Smooth muscle cell (in vitro differentiated cells): Measurements from ENCODE around the gene NPC1L1. TPM values are rescaled to one million over a fixed set of nuclear protein-coding genes. Genes with fewer than 3 reads are reported as not detected.

Experiments used
- DNase-seq: peaks from one replicate; lab custom pipeline; 2025; ENCODE audit not compliant: unreplicated experiment; lab: John Stamatoyannopoulos, UW
- H2AFZ ChIP-seq: fragments of 200-600 bp; sonication (generic); 2 replicates; pipeline ENCODE4 v1.6.0; 2016; ENCODE audit warnings: antibody characterized with exemption, low read depth, mild to moderate bottlenecking
- H3F3A ChIP-seq: fragments of 200-600 bp; sonication (generic); 2 replicates; pipeline ENCODE4 v1.6.0; 2017; ENCODE audit warnings: antibody characterized with exemption, low read depth
- H3K27ac ChIP-seq: fragments of 200-600 bp; sonication (generic); 2 replicates; pipeline ENCODE4 v1.5.1; 2016; ENCODE audit warnings: low read depth, mild to moderate bottlenecking
- H3K27me3 ChIP-seq: fragments of 200-600 bp; sonication (generic); 2 replicates; pipeline ENCODE4 v1.6.1; 2016; ENCODE audit warnings: low read depth, mild to moderate bottlenecking
- H3K36me3 ChIP-seq: fragments of 200-600 bp; sonication (generic); 2 replicates; pipeline ENCODE4 v1.5.1; 2016; ENCODE audit warnings: low read depth
- H3K4me1 ChIP-seq: fragments of 200-600 bp; sonication (generic); 2 replicates; pipeline ENCODE4 v1.5.1; 2016; ENCODE audit warnings: low read depth
- H3K4me2 ChIP-seq: fragments of 200-600 bp; sonication (generic); 2 replicates; pipeline ENCODE4 v1.6.0; 2016; ENCODE audit warnings: mild to moderate bottlenecking
- H3K4me3 ChIP-seq: fragments of 200-600 bp; sonication (generic); 2 replicates; pipeline ENCODE4 v1.5.1; 2016; ENCODE audit warnings: mild to moderate bottlenecking
- H3K79me2 ChIP-seq: fragments of 200-600 bp; sonication (generic); 2 replicates; pipeline ENCODE4 v1.6.0; 2016; ENCODE audit warnings: low read depth, mild to moderate bottlenecking
- H3K9ac ChIP-seq: fragments of 200-600 bp; sonication (generic); 2 replicates; pipeline ENCODE4 v1.6.0; 2016; ENCODE audit warnings: low read depth
- H3K9me3 ChIP-seq: fragments of 200-600 bp; sonication (generic); replicated peaks from 2 replicates; pipeline ENCODE4 v1.5.1; 2016; ENCODE audit warnings: low read depth
- H4K20me1 ChIP-seq: fragments of 200-600 bp; sonication (generic); 2 replicates; pipeline ENCODE4 v1.6.0; 2016; ENCODE audit warnings: low read depth
- CTCF ChIP-seq: fragments of 200-600 bp; sonication (generic); IDR thresholded peaks from 2 replicates; pipeline ENCODE4 v1.5.1; 2017; ENCODE audit warnings: borderline replicate concordance, mild to moderate bottlenecking, antibody characterized with exemption; ENCODE audit not compliant: insufficient read depth, poor library complexity, severe bottlenecking
- WGBS: methylation state at CpG from one replicate; pipeline ENCODE4 v1.1.7; 2016; ENCODE audit warnings: low lambda C conversion rate; 5-methylcytosine and 5-hydroxymethylcytosine counted together
- polyA plus RNA-seq: library from polyadenylated mRNA; unstranded; fragments of >200 nt; fragmentation: Nextera tagmentation; extraction: Ambion mirVana; gene quantifications from 2 replicates; pipeline ENCODE4 v1.2.1, GENCODE V29; 2016
- total RNA-seq: library from RNA; depleted of rRNA; stranded (reverse); fragments of >200 nt; gene quantifications from 2 replicates; pipeline ENCODE4 v1.2.3, GENCODE V29; 2014

Gene NPC1L1
- total and polyA plus RNA-seq, 2 experiments from 2014 or later = 0.04 to 0.25 TPM

GRCh38 chr7:44533301-44534055 lies 7.7 kb downstream of the NPC1L1 start:
- Histone ChIP-seq H3K27me3 (no peaks in the 10 kb centered on the region), H3K79me2 (no peaks in the 10 kb centered on the region), H3K36me3 (no peaks in the 10 kb centered on the region), H3K9ac (no peak overlapping the region), H3F3A (no peaks in the 10 kb centered on the region), H4K20me1 (no peaks in the 10 kb centered on the region), H2AFZ (no peak overlapping the region), H3K4me3 (no peak overlapping the region), H3K4me2 (no peak overlapping the region), H3K27ac (no peak overlapping the region), H3K4me1 (no peaks in the 10 kb centered on the region), H3K9me3 (no peaks in the 10 kb centered on the region)
- TF ChIP-seq CTCF = no peak
- WGBS = 91% methylated on average over 8 of the region's 8 CpGs
- DNase-seq = no peak

GRCh38 chr7:44531421-44532380 lies 9.4 kb downstream of the NPC1L1 start:
- H3K79me2 ChIP-seq = no peaks in the 10 kb centered on the region
- no peak for TF ChIP-seq CTCF
- no peaks in the 10 kb centered on the region for H3K27me3 ChIP-seq
- H3K9me3 ChIP-seq = no peaks in the 10 kb centered on the region
- WGBS = 89% methylated on average over 17 of the region's 17 CpGs
- no peak overlapping the region for H2AFZ ChIP-seq
- H3F3A ChIP-seq = no peaks in the 10 kb centered on the region
- H3K4me2 ChIP-seq = no peak overlapping the region
- no peak overlapping the region for H3K9ac ChIP-seq
- H3K4me3 ChIP-seq = no peak overlapping the region
- no peak overlapping the region for H3K27ac ChIP-seq
- H3K36me3 ChIP-seq = no peaks in the 10 kb centered on the region
- H4K20me1 ChIP-seq = no peaks in the 10 kb centered on the region
- no peaks in the 10 kb centered on the region for H3K4me1 ChIP-seq
- DNase-seq = no peak

GRCh38 chr7:44530990-44531389 lies 10.1 kb downstream of the NPC1L1 start:
- Histone ChIP-seq H3F3A (no peaks in the 10 kb centered on the region), H3K4me3 (no peak overlapping the region), H3K4me1 (no peaks in the 10 kb centered on the region), H3K79me2 (no peaks in the 10 kb centered on the region), H3K36me3 (no peaks in the 10 kb centered on the region), H3K9me3 (no peaks in the 10 kb centered on the region), H3K9ac (no peak overlapping the region), H2AFZ (no peak overlapping the region), H3K27me3 (no peaks in the 10 kb centered on the region), H4K20me1 (no peaks in the 10 kb centered on the region), H3K4me2 (no peak overlapping the region), H3K27ac (no peak overlapping the region)
- no peak for DNase-seq
- WGBS = 85% methylated on average over 10 of the region's 10 CpGs
- TF ChIP-seq CTCF = no peak
